Lower leg skin (tissue), 3 donors: ENCODE results near the gene RAP1GAP2.

ENCODE experiments used
- CTCF ChIP-seq, 3 donors: fragments of 450-650 bp; IDR thresholded peaks; one replicate each; pipeline ENCODE4 v1.5.1; 2016; ENCODE audit warnings: antibody characterized with exemption in 3 of 3, mild to moderate bottlenecking in 3 of 3, moderate library complexity in 2 of 3
- POLR2A ChIP-seq, 2 donors: fragments of 450-650 bp; IDR thresholded peaks; one replicate each; pipeline ENCODE4 v1.6.1; 2016 to 2017; ENCODE audit warnings: antibody characterized with exemption in 2 of 2, mild to moderate bottlenecking in 1 of 2, moderate library complexity in 1 of 2

- TF ChIP-seq CTCF (IDR thresholded peaks at IDR 0.05) (no peak), POLR2A (IDR thresholded peaks at IDR 0.05) (no peak)
These were observed 213.2 kb downstream of the RAP1GAP2 start for GRCh38 chr17:3009411-3009920.
